A549 (cell line): ENCODE measurements around the gene MAGEL2. TPM values are rescaled to one million over a fixed set of nuclear protein-coding genes. Genes with fewer than 3 reads are reported as not detected.

ENCODE experiments used
- ATAC-seq, 2 experiments: fragments of 200-7000 bp in 1 of 2; fragments of >200 bp in 1 of 2; cut with Nextera tagmentation in 1 of 2; cut with Tn5 transposase in 1 of 2; 3 replicates each; pipeline versions ENCODE4 v1.8.0 to v1.9.1; 2018 to 2020; ENCODE audit warnings: mild to moderate bottlenecking in 1 of 2, moderate library complexity in 1 of 2
- CTCF ChIA-PET: fragments of 300-600 bp; sonication (Branson Sonifier 250); formaldehyde crosslinking; extraction: SDS; loops from one replicate; lab custom pipeline; 2021; ENCODE audit warnings: antibody characterized with exemption, inconsistent platforms; lab: Yijun Ruan, JAX
- POLR2A ChIA-PET: fragments of 350-600 bp; formaldehyde crosslinking; extraction: SDS; loops from one replicate; lab custom pipeline; 2021; ENCODE audit warnings: antibody characterized with exemption, inconsistent platforms; lab: Yijun Ruan, JAX
- DNase-seq, 2 experiments: peaks; one replicate each; pipeline versions ENCODE4 v3.0.0 to v3.0.0-alpha.2; 2011 to 2016; ENCODE audit warnings: low read depth in 1 of 2, low spot score in 1 of 2
- FAIRE-seq: peaks from 2 replicates; lab custom pipeline; 2011; peaks lifted over from hg19 to GRCh38; lab: Jason Lieb, UNC
- H3K27ac ChIP-seq, 2 experiments: fragments of >200 bp; sonication (Bioruptor Twin); formaldehyde crosslinking; 3 replicates each; pipeline ENCODE4 v1.5.1; 2016 to 2017
- H3K4me1 ChIP-seq: fragments of >200 bp; sonication (Bioruptor Twin); formaldehyde crosslinking; 3 replicates; pipeline ENCODE4 v1.6.1; 2016
- H3K4me2 ChIP-seq: fragments of >200 bp; sonication (Bioruptor Twin); formaldehyde crosslinking; 3 replicates; pipeline ENCODE4 v1.6.1; 2016
- H3K4me3 ChIP-seq: fragments of >200 bp; sonication (Bioruptor Twin); formaldehyde crosslinking; 3 replicates; pipeline ENCODE4 v1.5.1; 2016
- H3K9me3 ChIP-seq: fragments of >200 bp; sonication (Bioruptor Twin); formaldehyde crosslinking; 3 replicates; pipeline ENCODE4 v1.6.1; 2016
- ATOH8 ChIP-seq: fragments of 250-450 bp; sonication (Bioruptor Pico); IDR thresholded peaks from 2 replicates; pipeline ENCODE4 v1.5.0; 2020; ENCODE audit warnings: low read depth, mild to moderate bottlenecking, moderate library complexity
- BCL3 ChIP-seq: fragments of >200 bp; sonication (Bioruptor Twin); formaldehyde crosslinking; IDR thresholded peaks from 3 replicates; pipeline ENCODE4 v1.6.1; 2016
- CBX2 ChIP-seq: fragments of 200-600 bp; sonication (generic); IDR thresholded peaks from 2 replicates; pipeline ENCODE4 v1.6.1; 2016; ENCODE audit warnings: low read depth, mild to moderate bottlenecking, borderline replicate concordance
- CBX8 ChIP-seq: fragments of 200-600 bp; sonication (generic); IDR thresholded peaks from 2 replicates; pipeline ENCODE4 v1.6.1; 2016
- CHD2 ChIP-seq: fragments of 150-350 bp; IDR thresholded peaks from 2 replicates; pipeline ENCODE4 v1.6.1; 2014; ENCODE audit warnings: low read length; ENCODE audit not compliant: partially characterized antibody
- CHD4 ChIP-seq: fragments of 200-600 bp; sonication (generic); IDR thresholded peaks from 2 replicates; pipeline ENCODE4 v1.6.1; 2016; ENCODE audit warnings: antibody characterized with exemption, mild to moderate bottlenecking, borderline replicate concordance
- CTCF ChIP-seq: fragments of >200 bp; sonication (Bioruptor Twin); formaldehyde crosslinking; IDR thresholded peaks from 3 replicates; pipeline ENCODE4 v1.5.1; 2016
- FOSB ChIP-seq: fragments of 250-450 bp; sonication (Bioruptor Pico); IDR thresholded peaks from 2 replicates; pipeline ENCODE4 v1.5.0; 2020; ENCODE audit warnings: mild to moderate bottlenecking, moderate library complexity
- FOXS1 ChIP-seq: fragments of 250-450 bp; sonication (Bioruptor Pico); IDR thresholded peaks from 2 replicates; pipeline ENCODE4 v1.5.0; 2020; ENCODE audit warnings: mild to moderate bottlenecking, moderate library complexity
- HDAC2 ChIP-seq: fragments of 200-600 bp; sonication (generic); IDR thresholded peaks from 2 replicates; pipeline ENCODE4 v1.6.1; 2016
- HES2 ChIP-seq: fragments of >200 bp; sonication (Bioruptor Twin); formaldehyde crosslinking; IDR thresholded peaks from 2 replicates; pipeline ENCODE4 v1.6.1; 2016
- HEYL ChIP-seq: fragments of 250-450 bp; sonication (Bioruptor Pico); IDR thresholded peaks from 2 replicates; pipeline ENCODE4 v1.8.0; 2021; ENCODE audit warnings: mild to moderate bottlenecking, moderate library complexity
- HOXB13 ChIP-seq: fragments of 250-450 bp; sonication (Bioruptor Pico); IDR thresholded peaks from 2 replicates; pipeline ENCODE4 v1.5.0; 2020; ENCODE audit warnings: low read depth, mild to moderate bottlenecking, moderate library complexity
- HOXB5 ChIP-seq: fragments of 250-450 bp; sonication (Bioruptor Pico); IDR thresholded peaks from 2 replicates; pipeline ENCODE4 v1.5.0; 2020; ENCODE audit warnings: mild to moderate bottlenecking, moderate library complexity
- JUNB ChIP-seq: fragments of >200 bp; sonication (Bioruptor Twin); formaldehyde crosslinking; IDR thresholded peaks from 2 replicates; pipeline ENCODE4 v1.6.1; 2016
- NFE2L2 ChIP-seq: fragments of 150-350 bp; conservative IDR thresholded peaks from 2 replicates; pipeline ENCODE4 v1.6.1; 2014; ENCODE audit warnings: low read length
- NR3C1 ChIP-seq: fragments of >200 bp; sonication (Bioruptor Twin); formaldehyde crosslinking; IDR thresholded peaks from 3 replicates; pipeline ENCODE4 v1.6.1; 2017
- PHF8 ChIP-seq: fragments of 200-600 bp; sonication (generic); IDR thresholded peaks from 2 replicates; pipeline ENCODE4 v1.6.1; 2016; ENCODE audit warnings: low read depth, mild to moderate bottlenecking, antibody characterized with exemption, moderate library complexity, borderline replicate concordance
- POLR2AphosphoS2 ChIP-seq: conservative IDR thresholded peaks from 2 replicates; pipeline ENCODE4 v1.6.1; 2012; ENCODE audit warnings: low read length, improper control_type of control experiment, inconsistent platforms
- RAD21 ChIP-seq, 2 experiments: fragments of >200 bp in 1 of 2; sonication (Bioruptor Twin) in 1 of 2; formaldehyde crosslinking in 1 of 2; IDR thresholded peaks in 1 of 2; conservative IDR thresholded peaks in 1 of 2; 2 replicates in 1 of 2; 3 replicates in 1 of 2; pipeline ENCODE4 v1.6.1; 2012 to 2018; ENCODE audit warnings: inconsistent platforms in 1 of 2
- REST ChIP-seq: fragments of 200-600 bp; sonication (generic); IDR thresholded peaks from 2 replicates; pipeline ENCODE4 v1.6.1; 2016; ENCODE audit warnings: antibody characterized with exemption, mild to moderate bottlenecking, moderate library complexity
- SMC3 ChIP-seq: fragments of >200 bp; sonication (Bioruptor Twin); formaldehyde crosslinking; IDR thresholded peaks from 3 replicates; pipeline ENCODE4 v1.6.1; 2018; ENCODE audit warnings: inconsistent platforms
- ZFP36 ChIP-seq: fragments of 450-650 bp; IDR thresholded peaks from 2 replicates; pipeline ENCODE4 v1.6.1; 2014; ENCODE audit warnings: borderline replicate concordance; ENCODE audit not compliant: partially characterized antibody
- ZSCAN20 ChIP-seq: fragments of 250-450 bp; sonication (Bioruptor Pico); IDR thresholded peaks from 2 replicates; pipeline ENCODE4 v1.8.0; 2022; ENCODE audit warnings: mild to moderate bottlenecking, moderate library complexity
- WGBS: methylation state at CpG from one replicate; pipeline ENCODE4 v1.1.6; 2017; ENCODE audit errors: missing lambda C conversion rate; 5-methylcytosine and 5-hydroxymethylcytosine counted together
- polyA plus RNA-seq, 4 experiments: library from polyadenylated mRNA; depleted of rRNA in 3 of 4; stranded (reverse); fragments of >200 nt; fragmentation: RNase III in 1 of 4; extraction: RNeasy Plus Mini Kit Qiagen cat#74134 plus additional on column Dnase treatment in 1 of 4; gene quantifications; 2 replicates in 3 of 4; 3 replicates in 1 of 4; pipeline ENCODE4 v1.2.3, GENCODE V29; 2011 to 2017
- TF ChIP-seq, protein P1 (sequence below): fragments of 450-650 bp; IDR thresholded peaks from 2 replicates; pipeline ENCODE4 v1.6.1; 2014; ENCODE audit warnings: antibody characterized with exemption

Gene MAGEL2
- polyA plus RNA-seq, 2 of the 4 experiments (the other 2 are of a cell fraction) = not detected

DNA sequence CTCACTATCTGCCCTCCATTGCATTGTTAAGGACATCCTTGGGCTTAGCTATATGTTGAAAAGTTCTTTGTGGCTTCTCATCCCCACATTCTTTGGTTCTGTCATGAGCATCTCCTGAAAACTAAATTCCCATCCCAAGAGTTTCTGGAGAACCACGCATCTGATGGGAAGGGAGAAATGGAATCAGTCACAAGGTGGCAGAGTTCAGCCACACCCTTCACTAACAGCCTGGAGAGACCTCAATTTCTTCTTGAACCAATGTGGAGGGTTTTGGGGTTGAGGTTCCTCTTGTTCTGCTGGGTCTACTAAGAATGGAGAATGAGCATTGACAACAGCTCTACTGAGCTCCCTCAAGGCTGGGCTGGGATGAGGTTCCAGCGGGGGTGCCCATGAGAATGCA lies 15.6 kb upstream of the MAGEL2 start:
- ATAC-seq (no peak), FAIRE-seq (no peak), DNase-seq (no peak)
- CTCF ChIA-PET = interaction anchor here (1.5 kb wide), 1 partner anchor 21 kb away, joined by 3 read pairs; no protein-coding TSS in a partner anchor
- 0% methylated on average over 2 of the region's 2 CpGs for WGBS
- TF ChIP-seq HEYL (CRISPR knock-in tag) = no peak
- TF ChIP-seq POLR2AphosphoS2 = no peak
- no peak for TF ChIP-seq HOXB5
- no peak for TF ChIP-seq CHD4
- no peak for TF ChIP-seq HOXB13
- no peak for TF ChIP-seq FOXS1 (CRISPR knock-in tag)
- TF ChIP-seq JUNB = no peak
- TF ChIP-seq CHD2 = no peak
- no peak for TF ChIP-seq ZFP36
- TF ChIP-seq BCL3 = no peak
- Histone ChIP-seq H3K9me3 (no peaks in the 10 kb centered on the region), H3K4me3 (no peak overlapping the region), H3K4me2 (no peak overlapping the region), H3K27ac (no peak overlapping the region), H3K4me1 (no peaks in the 10 kb centered on the region)
- POLR2A ChIA-PET = no interaction called here

GRCh38 chr15:23648920-23649515 lies 1.4 kb upstream of the MAGEL2 start:
- no peak overlapping the region for H3K27ac ChIP-seq
- ChIA-PET CTCF (no interaction called here), POLR2A (no interaction called here)
- DNase-seq (peak; percentile 4 to 18), FAIRE-seq (no peak), ATAC-seq (peak; percentile 59 to 84; a peak in 4 of 6 replicates)
- no peak overlapping the region for H3K4me2 ChIP-seq
- 1% methylated on average over 6 of the region's 6 CpGs for WGBS
- H3K4me1 ChIP-seq = no peaks in the 10 kb centered on the region
- H3K9me3 ChIP-seq = no peaks in the 10 kb centered on the region
- no peak overlapping the region for H3K4me3 ChIP-seq
- peak; percentile 15; the same call in 1 of the 3 replicates for TF ChIP-seq SMC3
- TF ChIP-seq CTCF = peak; percentile 24; the same call in 2 of the 3 replicates
- 0 out of 5 replicates have a peak, but pooled peaks have one; percentile 11 to 37 for TF ChIP-seq RAD21 (conservative IDR thresholded peaks at IDR 0.05 in 1 of 2, IDR thresholded peaks at IDR 0.05 in 1 of 2)
- no peak for TF ChIP-seq FOSB (CRISPR knock-in tag)

DNA sequence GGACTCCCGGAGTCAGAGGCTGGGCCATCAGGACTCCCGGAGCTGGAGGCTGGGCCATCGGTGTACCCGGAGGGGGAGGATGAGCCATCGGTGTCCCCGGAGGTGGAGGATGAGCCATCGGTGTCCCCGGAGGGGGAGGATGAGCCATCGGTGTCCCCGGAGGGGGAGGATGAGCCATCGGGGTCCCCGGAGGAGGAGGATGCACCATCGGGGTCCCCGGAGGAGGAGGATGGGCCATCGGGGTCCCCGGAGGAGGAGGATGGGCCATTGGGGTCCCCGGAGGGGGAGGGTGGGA lies 719 bp downstream of the MAGEL2 start:
- Histone ChIP-seq H3K4me3 (no peak overlapping the region), H3K4me2 (no peak overlapping the region)
- POLR2A ChIA-PET = no interaction called here
- TF ChIP-seq REST (no peak), CBX8 (no peak), ZSCAN20 (CRISPR knock-in tag) (no peak), HDAC2 (no peak), POLR2AphosphoS2 (no peak), NFE2L2 (no peak), ATOH8 (no peak), CHD2 (no peak), RAD21 (conservative IDR thresholded peaks at IDR 0.05 in 1 of 2, IDR thresholded peaks at IDR 0.05 in 1 of 2) (no peak), NR3C1 (no peak), HES2 (no peak), PHF8 (no peak), FOSB (CRISPR knock-in tag) (no peak), CBX2 (no peak)
- TF ChIP-seq, protein P1, sequence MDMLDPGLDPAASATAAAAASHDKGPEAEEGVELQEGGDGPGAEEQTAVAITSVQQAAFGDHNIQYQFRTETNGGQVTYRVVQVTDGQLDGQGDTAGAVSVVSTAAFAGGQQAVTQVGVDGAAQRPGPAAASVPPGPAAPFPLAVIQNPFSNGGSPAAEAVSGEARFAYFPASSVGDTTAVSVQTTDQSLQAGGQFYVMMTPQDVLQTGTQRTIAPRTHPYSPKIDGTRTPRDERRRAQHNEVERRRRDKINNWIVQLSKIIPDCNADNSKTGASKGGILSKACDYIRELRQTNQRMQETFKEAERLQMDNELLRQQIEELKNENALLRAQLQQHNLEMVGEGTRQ = no peak

More for the DNA sequence above, 719 bp downstream of the MAGEL2 start:
- Histone ChIP-seq H3K27ac (no peak overlapping the region), H3K4me1 (no peaks in the 10 kb centered on the region), H3K9me3 (no peaks in the 10 kb centered on the region)
- DNase-seq (no peak), FAIRE-seq (no peak), ATAC-seq (no peak)
- no CpG with 5 or more reads among the region's 17 CpGs for WGBS
- CTCF ChIA-PET = interaction anchor here (0.9 kb wide), 1 partner anchor 231 kb away, joined by 3 read pairs; no protein-coding TSS in a partner anchor
